Measurements from ENCODE around the gene ASNSD1.

GRCh38 chr2:189628817-189629530, 32.3 kb upstream of the ASNSD1 start:
- TF ChIP-seq EZH2phosphoT487 (IDR thresholded peaks at IDR 0.05; ENCODE audit: low read depth) = no peak
- TF ChIP-seq CTCF (IDR thresholded peaks at IDR 0.05; ENCODE audit: low read depth, low read length) = no peak
